ENCODE data around the gene IL31. TPM values are rescaled to one million over a fixed set of nuclear protein-coding genes. Genes with fewer than 3 reads are reported as not detected.

The IL31 gene
- total RNA-seq, 1 donor from 2014 or later, result not detected

DNA sequence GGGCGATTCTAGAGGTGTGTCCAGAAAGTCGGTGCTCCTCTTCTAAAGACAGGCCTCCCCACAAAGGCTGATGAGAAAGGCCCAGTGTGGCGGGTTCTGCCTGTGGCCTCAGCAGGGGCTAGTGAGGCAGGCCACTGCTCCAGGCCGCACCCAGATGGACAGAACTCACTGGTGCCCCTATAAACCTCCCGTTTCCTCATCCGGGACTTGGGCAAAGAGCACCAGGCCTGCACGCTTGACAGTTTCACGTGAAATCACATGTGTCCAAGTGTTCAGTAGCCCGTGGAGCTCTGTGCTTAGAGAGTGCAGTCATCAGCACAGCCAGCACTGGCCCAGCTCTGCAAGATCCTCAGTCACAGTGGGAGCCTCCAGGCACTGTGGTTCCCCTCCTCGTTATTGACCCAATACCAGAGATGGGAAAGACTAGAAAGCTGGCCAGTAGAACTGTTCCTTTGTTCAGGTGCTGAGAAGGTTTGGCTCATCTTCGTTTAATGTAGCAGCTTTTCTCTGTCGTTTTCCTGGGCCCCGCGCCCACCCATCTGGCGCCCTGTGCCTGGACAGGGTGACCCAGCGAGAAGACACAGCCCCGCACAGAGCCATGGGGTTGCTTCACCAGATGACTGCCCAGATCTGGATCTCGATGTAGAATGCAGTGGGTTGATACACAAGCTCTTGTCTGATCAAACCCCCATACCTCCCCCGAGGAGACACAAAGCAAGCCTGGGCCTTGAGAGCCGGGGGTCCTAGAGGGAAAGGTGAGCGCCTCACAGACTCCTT is 26.3 kb downstream of the IL31 start:
- no peak overlapping the region for H3K27ac Mint-ChIP-seq (ENCODE audit: unreplicated experiment)

DNA sequence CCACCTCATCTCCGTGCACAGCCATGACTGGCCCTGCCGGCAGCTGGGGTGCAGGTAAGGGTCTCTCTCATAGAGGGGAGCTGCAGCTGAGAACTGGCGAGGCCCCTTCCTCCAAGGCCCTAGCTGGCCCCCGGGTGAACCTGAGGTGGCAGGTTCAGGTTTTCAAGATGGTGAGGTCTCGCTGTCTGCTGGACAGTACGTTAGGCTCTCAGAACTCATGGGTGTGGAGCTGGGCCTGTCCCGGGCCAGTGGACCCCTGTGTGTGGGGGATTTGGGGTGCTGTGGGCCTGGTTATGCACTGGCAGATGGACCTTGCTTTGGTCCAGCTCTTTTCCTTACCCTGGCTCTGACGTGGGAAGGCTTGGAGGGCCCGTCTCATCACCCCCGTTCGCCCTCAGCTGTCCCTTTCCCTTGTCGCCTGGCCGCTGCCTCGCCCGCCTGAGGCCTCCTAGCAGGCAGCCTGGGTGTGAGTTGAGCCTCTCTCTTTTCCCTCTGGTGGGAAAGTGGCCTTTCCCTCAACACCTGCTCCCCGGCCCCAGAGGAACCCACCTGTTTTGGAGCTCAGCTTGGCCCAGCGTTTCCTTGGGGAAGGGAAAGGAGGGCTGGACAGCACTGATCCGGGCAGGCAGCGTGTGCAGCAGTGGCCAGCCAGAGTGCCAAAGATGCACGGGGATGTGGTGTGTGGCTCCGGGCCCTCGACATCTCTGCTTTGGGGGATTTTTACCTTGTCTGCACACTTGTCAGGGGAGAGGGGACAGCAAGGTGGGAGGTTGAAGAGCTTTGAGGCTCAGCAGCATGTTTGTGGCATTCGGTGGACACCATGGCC is 28.3 kb downstream of the IL31 start:
- no peak overlapping the region for H3K4me3 Mint-ChIP-seq (ENCODE audit: unreplicated experiment)
- H3K36me3 Mint-ChIP-seq (ENCODE audit: low read depth, unreplicated experiment), result peaks cover 34% of the 10 kb centered on the region
- TF ChIP-seq, protein P1, sequence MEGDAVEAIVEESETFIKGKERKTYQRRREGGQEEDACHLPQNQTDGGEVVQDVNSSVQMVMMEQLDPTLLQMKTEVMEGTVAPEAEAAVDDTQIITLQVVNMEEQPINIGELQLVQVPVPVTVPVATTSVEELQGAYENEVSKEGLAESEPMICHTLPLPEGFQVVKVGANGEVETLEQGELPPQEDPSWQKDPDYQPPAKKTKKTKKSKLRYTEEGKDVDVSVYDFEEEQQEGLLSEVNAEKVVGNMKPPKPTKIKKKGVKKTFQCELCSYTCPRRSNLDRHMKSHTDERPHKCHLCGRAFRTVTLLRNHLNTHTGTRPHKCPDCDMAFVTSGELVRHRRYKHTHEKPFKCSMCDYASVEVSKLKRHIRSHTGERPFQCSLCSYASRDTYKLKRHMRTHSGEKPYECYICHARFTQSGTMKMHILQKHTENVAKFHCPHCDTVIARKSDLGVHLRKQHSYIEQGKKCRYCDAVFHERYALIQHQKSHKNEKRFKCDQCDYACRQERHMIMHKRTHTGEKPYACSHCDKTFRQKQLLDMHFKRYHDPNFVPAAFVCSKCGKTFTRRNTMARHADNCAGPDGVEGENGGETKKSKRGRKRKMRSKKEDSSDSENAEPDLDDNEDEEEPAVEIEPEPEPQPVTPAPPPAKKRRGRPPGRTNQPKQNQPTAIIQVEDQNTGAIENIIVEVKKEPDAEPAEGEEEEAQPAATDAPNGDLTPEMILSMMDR (IDR thresholded peaks at IDR 0.05; ENCODE audit: unreplicated experiment), result no peak
- H3K9me3 Mint-ChIP-seq (ENCODE audit: unreplicated experiment), result peaks cover 4% of the 10 kb centered on the region
- H3K27ac Mint-ChIP-seq (ENCODE audit: unreplicated experiment), result no peak overlapping the region
- H3K4me1 Mint-ChIP-seq (ENCODE audit: unreplicated experiment), result peaks cover 9% of the 10 kb centered on the region
- H3K27me3 Mint-ChIP-seq (ENCODE audit: unreplicated experiment), result peaks cover 15% of the 10 kb centered on the region
- DNase-seq (ENCODE audit: low spot score), result no peak

More for the DNA sequence above, 26.3 kb downstream of the IL31 start:
- no peak overlapping the region for H3K4me3 Mint-ChIP-seq (ENCODE audit: unreplicated experiment)
- H3K4me1 Mint-ChIP-seq (ENCODE audit: unreplicated experiment), result peaks cover 9% of the 10 kb centered on the region
- peaks cover 17% of the 10 kb centered on the region for H3K27me3 Mint-ChIP-seq (ENCODE audit: unreplicated experiment)
- TF ChIP-seq, protein P1 (IDR thresholded peaks at IDR 0.05; ENCODE audit: unreplicated experiment), result no peak
- no peak for DNase-seq (ENCODE audit: low spot score)
- H3K36me3 Mint-ChIP-seq (ENCODE audit: low read depth, unreplicated experiment), result peaks cover 14% of the 10 kb centered on the region
- H3K9me3 Mint-ChIP-seq (ENCODE audit: unreplicated experiment), result peaks cover 4% of the 10 kb centered on the region

- Mint-ChIP-seq H3K36me3 (ENCODE audit: low read depth, unreplicated experiment) (peaks cover 39% of the 10 kb centered on the region), H3K27ac (ENCODE audit: unreplicated experiment) (no peak overlapping the region), H3K4me3 (ENCODE audit: unreplicated experiment) (no peak overlapping the region), H3K9me3 (ENCODE audit: unreplicated experiment) (peaks cover 4% of the 10 kb centered on the region), H3K4me1 (ENCODE audit: unreplicated experiment) (peaks cover 9% of the 10 kb centered on the region), H3K27me3 (ENCODE audit: unreplicated experiment) (peaks cover 15% of the 10 kb centered on the region)
- DNase-seq (ENCODE audit: low spot score), result no peak
- TF ChIP-seq, protein P1 (IDR thresholded peaks at IDR 0.05; ENCODE audit: unreplicated experiment), result no peak
Observed at GRCh38 chr12:122144885-122145284, 29.1 kb downstream of the IL31 start.

DNA sequence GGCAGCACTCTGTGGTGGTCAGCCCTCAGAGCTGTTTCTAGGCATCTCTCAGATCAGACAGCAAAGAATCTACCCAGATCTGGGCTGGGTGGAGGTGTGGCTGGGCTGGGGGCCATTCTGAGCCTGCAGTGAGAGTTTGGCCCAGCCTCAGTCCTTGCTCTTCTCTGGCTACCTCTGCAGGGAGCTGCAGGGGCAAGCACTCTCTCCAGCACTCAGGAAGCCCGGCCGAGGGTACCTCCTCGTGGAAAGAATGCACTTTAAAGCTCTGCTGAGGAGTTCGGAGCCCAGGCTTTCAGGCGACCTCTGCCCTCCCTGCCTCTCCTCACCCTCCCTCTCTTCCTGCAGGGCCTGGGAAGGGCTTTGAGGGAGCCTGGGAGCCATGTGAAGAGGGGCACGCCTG is 31.2 kb downstream of the IL31 start:
- no peak overlapping the region for H3K4me3 Mint-ChIP-seq (ENCODE audit: unreplicated experiment)
- peaks cover 47% of the 10 kb centered on the region for H3K36me3 Mint-ChIP-seq (ENCODE audit: low read depth, unreplicated experiment)
- H3K27ac Mint-ChIP-seq (ENCODE audit: unreplicated experiment), result no peak overlapping the region
- TF ChIP-seq, protein P1 (IDR thresholded peaks at IDR 0.05; ENCODE audit: unreplicated experiment), result no peak
- no peak for DNase-seq (ENCODE audit: low spot score)
- H3K27me3 Mint-ChIP-seq (ENCODE audit: unreplicated experiment), result peaks cover 14% of the 10 kb centered on the region
- H3K9me3 Mint-ChIP-seq (ENCODE audit: unreplicated experiment), result peaks cover 4% of the 10 kb centered on the region
- H3K4me1 Mint-ChIP-seq (ENCODE audit: unreplicated experiment), result no peaks in the 10 kb centered on the region

Measured in endothelial cell (in vitro differentiated cells).